ENCODE measurements around the gene BTN2A1. TPM values are rescaled to one million over a fixed set of nuclear protein-coding genes. Genes with fewer than 3 reads are reported as not detected.
A peak's percentile ranks its signal among the peaks of the same experiment; 100 is the strongest.

BTN2A1 gene
- total and polyA plus RNA-seq, 2 of the 13 experiments (the other 11 are each of a cell fraction or from before 2014, with no cell fraction given): 16.4 to 30.4 TPM

GRCh38 chr6:26420688-26421171, 37.0 kb upstream of the BTN2A1 start (continued):
- no peak for TF ChIP-seq AKAP8 (CRISPR knock-in tag; IDR thresholded peaks at IDR 0.05)
- TF ChIP-seq GABPB1 (CRISPR knock-in tag; IDR thresholded peaks at IDR 0.05): no peak
- TF ChIP-seq CENPX (CRISPR knock-in tag; IDR thresholded peaks at IDR 0.05): no peak
- TF ChIP-seq ZNF567 (CRISPR knock-in tag; IDR thresholded peaks at IDR 0.05; ENCODE audit: borderline replicate concordance): no peak
- TF ChIP-seq ZNF704 (CRISPR knock-in tag; IDR thresholded peaks at IDR 0.05; ENCODE audit: borderline replicate concordance): no peak
- peak; percentile 92; the same call in 1 of the 2 replicates for TF ChIP-seq ZNF572 (CRISPR knock-in tag; IDR thresholded peaks at IDR 0.05)
- no peak for TF ChIP-seq FOXP1 (IDR thresholded peaks at IDR 0.05)
- TF ChIP-seq FOXP1 (CRISPR knock-in tag; IDR thresholded peaks at IDR 0.05): 0 out of 2 replicates have a peak, but pooled peaks have one; percentile 6
- TF ChIP-seq U2AF1 (optimal IDR thresholded peaks at IDR 0.05; ENCODE audit: low read depth, low read length): no peak
- no peak for TF ChIP-seq IRF1 (CRISPR knock-in tag; IDR thresholded peaks at IDR 0.05; ENCODE audit: low read depth)
- 0 out of 2 replicates have a peak, but pooled peaks have one; percentile 27 for TF ChIP-seq SP2 (CRISPR knock-in tag; IDR thresholded peaks at IDR 0.05)
- TF ChIP-seq POLR2A (IDR thresholded peaks at IDR 0.05; ENCODE audit: insufficient read depth in 1 of 2, low read depth in 2 of 2, low read length in 2 of 2): no peak
- no peak for TF ChIP-seq BCL6 (CRISPR knock-in tag; IDR thresholded peaks at IDR 0.05)
- no peak for TF ChIP-seq ISL2 (CRISPR knock-in tag; IDR thresholded peaks at IDR 0.05)
- no peak for TF ChIP-seq STAT5B (CRISPR knock-in tag; IDR thresholded peaks at IDR 0.05)
- 0 out of 4 replicates have a peak, but pooled peaks of 1 of the 2 experiments have one; percentile 32 for TF ChIP-seq KLF16 (CRISPR knock-in tag; IDR thresholded peaks at IDR 0.05)
- TF ChIP-seq RBFOX2 (IDR thresholded peaks at IDR 0.05; ENCODE audit: low read depth, low read length): no peak
- no peak for TF ChIP-seq ATF6 (CRISPR knock-in tag; conservative IDR thresholded peaks at IDR 0.05)
- peak; percentile 74 for TF ChIP-seq SMC3 (IDR thresholded peaks at IDR 0.05; ENCODE audit: low read length)
- no peak for TF ChIP-seq PRDM4 (CRISPR knock-in tag; IDR thresholded peaks at IDR 0.05; ENCODE audit: borderline replicate concordance)
- TF ChIP-seq CTCF (CRISPR knock-in tag; IDR thresholded peaks at IDR 0.05): peak; percentile 74
- no peak for TF ChIP-seq ZMYM4 (CRISPR knock-in tag; IDR thresholded peaks at IDR 0.05)
- TF ChIP-seq ZFX (CRISPR knock-in tag; IDR thresholded peaks at IDR 0.05; ENCODE audit: low read depth): peak; percentile 54; the same call in 1 of the 2 replicates
- TF ChIP-seq FOSL1 (CRISPR knock-in tag; IDR thresholded peaks at IDR 0.05; ENCODE audit: borderline replicate concordance): no peak
